ENCODE results near the gene ESYT3.
"Not testable (repeated sequence)": the region's sequence is repeated elsewhere in the genome, so short reads cannot be mapped to it uniquely, and the experiment has no call there.

ESYT3 gene

GRCh38 chr3:138426211-138426610, 8.2 kb upstream of the ESYT3 start:
- H3K4me3 ChIP-seq (ENCODE audit: low read depth, low read length) = no peak overlapping the region
- TF ChIP-seq CTCF (IDR thresholded peaks at IDR 0.05; ENCODE audit: borderline replicate concordance, insufficient read depth, low read depth, low read length) = no peak

GRCh38 chr3:138426754-138427153, 7.7 kb upstream of the ESYT3 start:
- not testable (repeated sequence) for H3K4me3 ChIP-seq (ENCODE audit: low read depth, low read length)

- no peak overlapping the region for H3K4me3 ChIP-seq (ENCODE audit: low read depth, low read length)
- no peak for TF ChIP-seq CTCF (IDR thresholded peaks at IDR 0.05; ENCODE audit: borderline replicate concordance, insufficient read depth, low read depth, low read length)
These were observed 4.8 kb upstream of the ESYT3 start for GRCh38 chr3:138429665-138430064.

- TF ChIP-seq CTCF (IDR thresholded peaks at IDR 0.05; ENCODE audit: borderline replicate concordance, insufficient read depth, low read depth, low read length) = no peak
These were observed 1.7 kb upstream of the ESYT3 start for GRCh38 chr3:138432576-138433240.

GRCh38 chr3:138433892-138434275, 532 bp upstream of the ESYT3 start:
- no peak overlapping the region for H3K4me3 ChIP-seq (ENCODE audit: low read depth, low read length)
- TF ChIP-seq CTCF (IDR thresholded peaks at IDR 0.05; ENCODE audit: borderline replicate concordance, insufficient read depth, low read depth, low read length) = no peak

More at GRCh38 chr3:138432576-138433240, 1.7 kb upstream of the ESYT3 start:
- no peak overlapping the region for H3K4me3 ChIP-seq (ENCODE audit: low read depth, low read length)

- TF ChIP-seq CTCF (IDR thresholded peaks at IDR 0.05; ENCODE audit: borderline replicate concordance, insufficient read depth, low read depth, low read length) = no peak
- H3K4me3 ChIP-seq (ENCODE audit: low read depth, low read length) = no peak overlapping the region
These were observed 708 bp downstream of the ESYT3 start for GRCh38 chr3:138434875-138435772.

GRCh38 chr3:138435840-138436239, 1.4 kb downstream of the ESYT3 start:
- TF ChIP-seq CTCF (IDR thresholded peaks at IDR 0.05; ENCODE audit: borderline replicate concordance, insufficient read depth, low read depth, low read length) = no peak
- no peak overlapping the region for H3K4me3 ChIP-seq (ENCODE audit: low read depth, low read length)
